ENCODE measurements around the gene SF3A1. TPM values are rescaled to one million over a fixed set of nuclear protein-coding genes. Genes with fewer than 3 reads are reported as not detected.

Gene SF3A1
- total RNA-seq, 1 experiment from 2014 or later, result 230 TPM

DNA sequence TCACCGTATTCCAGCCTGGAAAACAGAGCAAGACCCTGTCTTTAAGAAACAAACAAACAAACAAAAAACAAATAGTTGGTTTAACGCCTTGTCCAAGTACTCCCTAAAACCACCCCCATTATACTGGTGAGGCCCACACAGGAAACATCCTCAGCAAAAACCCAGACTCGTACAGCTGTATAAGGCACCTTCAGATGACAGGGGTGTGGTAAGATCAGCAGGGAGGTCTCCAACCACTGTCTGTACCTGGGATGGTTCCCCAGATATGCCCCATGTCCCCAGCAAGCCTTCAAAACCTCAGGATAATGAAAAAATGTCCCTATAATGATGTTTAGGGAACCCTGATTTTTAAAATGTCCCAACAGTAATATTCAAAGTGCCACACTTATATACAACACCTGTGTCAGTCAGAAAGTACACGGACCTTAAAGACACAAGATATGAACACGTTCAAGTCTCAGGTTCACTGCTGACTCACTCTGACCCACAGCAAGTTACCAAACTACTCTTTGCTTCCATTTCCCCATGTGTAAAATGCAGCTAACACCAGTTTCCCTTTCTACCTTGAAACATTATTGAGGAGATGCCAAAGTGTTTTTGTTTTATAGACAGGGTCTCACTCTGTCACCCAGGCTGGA lies 9.3 kb downstream of the SF3A1 start (continued):
- TF ChIP-seq, protein P1, sequence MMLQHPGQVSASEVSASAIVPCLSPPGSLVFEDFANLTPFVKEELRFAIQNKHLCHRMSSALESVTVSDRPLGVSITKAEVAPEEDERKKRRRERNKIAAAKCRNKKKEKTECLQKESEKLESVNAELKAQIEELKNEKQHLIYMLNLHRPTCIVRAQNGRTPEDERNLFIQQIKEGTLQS (IDR thresholded peaks at IDR 0.05), result no peak
- TF ChIP-seq, protein P2, sequence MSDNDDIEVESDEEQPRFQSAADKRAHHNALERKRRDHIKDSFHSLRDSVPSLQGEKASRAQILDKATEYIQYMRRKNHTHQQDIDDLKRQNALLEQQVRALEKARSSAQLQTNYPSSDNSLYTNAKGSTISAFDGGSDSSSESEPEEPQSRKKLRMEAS (IDR thresholded peaks at IDR 0.05), result no peak
- TF ChIP-seq EZH2phosphoT487 (IDR thresholded peaks at IDR 0.05; ENCODE audit: borderline replicate concordance), result no peak
- no peak for TF ChIP-seq CBX3 (IDR thresholded peaks at IDR 0.05; ENCODE audit: low read depth)
- TF ChIP-seq, protein P3, sequence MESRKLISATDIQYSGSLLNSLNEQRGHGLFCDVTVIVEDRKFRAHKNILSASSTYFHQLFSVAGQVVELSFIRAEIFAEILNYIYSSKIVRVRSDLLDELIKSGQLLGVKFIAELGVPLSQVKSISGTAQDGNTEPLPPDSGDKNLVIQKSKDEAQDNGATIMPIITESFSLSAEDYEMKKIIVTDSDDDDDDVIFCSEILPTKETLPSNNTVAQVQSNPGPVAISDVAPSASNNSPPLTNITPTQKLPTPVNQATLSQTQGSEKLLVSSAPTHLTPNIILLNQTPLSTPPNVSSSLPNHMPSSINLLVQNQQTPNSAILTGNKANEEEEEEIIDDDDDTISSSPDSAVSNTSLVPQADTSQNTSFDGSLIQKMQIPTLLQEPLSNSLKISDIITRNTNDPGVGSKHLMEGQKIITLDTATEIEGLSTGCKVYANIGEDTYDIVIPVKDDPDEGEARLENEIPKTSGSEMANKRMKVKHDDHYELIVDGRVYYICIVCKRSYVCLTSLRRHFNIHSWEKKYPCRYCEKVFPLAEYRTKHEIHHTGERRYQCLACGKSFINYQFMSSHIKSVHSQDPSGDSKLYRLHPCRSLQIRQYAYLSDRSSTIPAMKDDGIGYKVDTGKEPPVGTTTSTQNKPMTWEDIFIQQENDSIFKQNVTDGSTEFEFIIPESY (IDR thresholded peaks at IDR 0.05; ENCODE audit: extremely low read depth, insufficient replicate concordance, low read length), result no peak
- no peak for TF ChIP-seq POLR2AphosphoS5 (IDR thresholded peaks at IDR 0.05; ENCODE audit: low read depth, low read length)
- no peak for TF ChIP-seq ELF1 (IDR thresholded peaks at IDR 0.05; ENCODE audit: borderline replicate concordance, low read depth)
- no peak for TF ChIP-seq ZFX (IDR thresholded peaks at IDR 0.05)
- no peak for TF ChIP-seq FOSL1 (IDR thresholded peaks at IDR 0.05; ENCODE audit: low read depth)

DNA sequence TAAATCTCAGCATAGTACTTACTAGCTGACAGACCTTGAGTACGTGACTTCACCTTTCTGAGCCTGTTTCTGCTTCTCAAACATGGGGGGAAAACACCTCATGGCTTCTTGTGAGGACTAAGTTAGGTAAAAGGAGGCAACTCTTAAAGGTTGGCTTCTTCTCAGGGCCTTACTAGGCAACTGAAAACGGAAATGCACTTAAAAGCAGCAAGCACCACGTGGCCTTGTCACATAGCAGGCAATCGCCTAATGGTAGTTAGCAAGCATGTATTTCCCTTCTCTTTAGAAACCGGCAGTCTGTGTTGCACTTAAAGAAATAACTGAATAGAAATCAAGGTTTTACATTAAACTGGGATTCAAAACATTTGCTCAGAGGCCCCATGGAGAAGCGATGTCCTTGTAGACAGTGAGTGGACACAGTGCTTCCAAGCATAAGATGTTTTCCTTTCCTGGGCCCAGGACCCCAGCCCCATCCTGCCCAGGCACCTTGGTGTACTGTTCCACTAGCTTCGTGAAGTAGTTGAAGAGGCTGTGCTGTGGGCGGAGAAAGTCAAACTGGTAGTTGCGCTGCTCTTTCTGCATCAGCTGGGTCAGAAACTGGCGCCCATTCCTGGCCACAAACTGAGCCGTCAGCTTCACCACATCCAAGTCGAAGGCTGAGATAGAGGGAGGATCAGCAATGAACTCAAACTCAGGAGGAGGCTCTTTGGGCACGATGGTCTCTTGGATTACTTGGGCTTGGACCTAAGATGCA lies 12.1 kb downstream of the SF3A1 start:
- no peak overlapping the region for H3K4me2 ChIP-seq (ENCODE audit: low read length)
- no peak overlapping the region for H3K9ac ChIP-seq (ENCODE audit: low read length)
- ChIA-PET CTCF (no interaction called here), POLR2A (no interaction called here), RAD21 (ENCODE audit: low non-redundant PET in 1 of 2, low total read pairs in 2 of 2, uncharacterized antibody in 2 of 2, unreplicated experiment in 2 of 2) (no interaction called here)
- no peak overlapping the region for H2AFZ ChIP-seq (ENCODE audit: low read depth, low read length, poor library complexity, severe bottlenecking)
- no peak overlapping the region for H3K4me3 ChIP-seq (replicated peaks in 1 of 2; ENCODE audit: low read depth in 1 of 2, low read length in 2 of 2)
- H3K36me3 ChIP-seq (ENCODE audit: control insufficient read depth in 1 of 2, insufficient read depth in 2 of 2, low read length in 2 of 2), result peaks cover 77 to 81% of the 10 kb centered on the region in 2 experiments
- H3K27ac ChIP-seq (ENCODE audit: low read depth, low read length), result no peak overlapping the region
- no peaks in the 10 kb centered on the region for H3K9me3 ChIP-seq (ENCODE audit: control insufficient read depth in 1 of 2, insufficient read depth in 1 of 2, low read depth in 1 of 2, low read length in 2 of 2)
- intact Hi-C loops (cut with micrococcal nuclease), result no loop called here
- no peaks in the 10 kb centered on the region for H3K9me2 ChIP-seq (ENCODE audit: insufficient read depth)
- TF ChIP-seq YY1 (IDR thresholded peaks at IDR 0.05; ENCODE audit: extremely low read depth, insufficient replicate concordance, low read depth, low read length) (no peak), EGR1 (IDR thresholded peaks at IDR 0.05; ENCODE audit: low read depth) (no peak), CEBPB (IDR thresholded peaks at IDR 0.05; ENCODE audit: low read depth) (no peak), POLR2A (IDR thresholded peaks at IDR 0.05; ENCODE audit: borderline replicate concordance, extremely low read depth, insufficient read depth, insufficient read length) (no peak), EZH2phosphoT487 (IDR thresholded peaks at IDR 0.05; ENCODE audit: borderline replicate concordance) (no peak), SP1 (IDR thresholded peaks at IDR 0.05; ENCODE audit: low read depth) (no peak), SRF (IDR thresholded peaks at IDR 0.05; ENCODE audit: low read depth) (no peak), POLR2AphosphoS5 (IDR thresholded peaks at IDR 0.05; ENCODE audit: low read depth, low read length) (no peak), ZFX (IDR thresholded peaks at IDR 0.05) (no peak), SIN3A (IDR thresholded peaks at IDR 0.05; ENCODE audit: low read depth) (no peak)
- TF ChIP-seq, protein P1 (IDR thresholded peaks at IDR 0.05), result no peak
- TF ChIP-seq, protein P2 (IDR thresholded peaks at IDR 0.05), result no peak
- no peaks in the 10 kb centered on the region for H4K20me1 ChIP-seq (ENCODE audit: insufficient read depth)
- peaks cover 52% of the 10 kb centered on the region for H3K79me2 ChIP-seq (ENCODE audit: insufficient read depth, low read length)
- DNase-seq (ENCODE audit: low read depth, low spot score), result no peak
- ATAC-seq, result no peak
- BruUV-seq (replicated peaks), result no TSS peak
- H3K4me1 ChIP-seq (ENCODE audit: control insufficient read depth in 1 of 2, insufficient read depth in 2 of 2, low read length in 2 of 2), result no peaks in the 10 kb centered on the region
- H3K27me3 ChIP-seq (ENCODE audit: insufficient read depth, low read length), result no peaks in the 10 kb centered on the region
